Fibroblast of lung (primary cell): ENCODE results near the gene FUNDC2. TPM values are rescaled to one million over a fixed set of nuclear protein-coding genes. Genes with fewer than 3 reads are reported as not detected.

ENCODE experiments used
- DNase-seq, 2 donors: peaks; one replicate each; pipeline versions ENCODE4 v3.0.0 to v3.0.0-alpha.2; 2010; ENCODE audit warnings: low read depth in 2 of 2
- H2AFZ ChIP-seq: 2 replicates; pipeline ENCODE4 v1.5.1; 2012; ENCODE audit warnings: low read length, control low read depth, inconsistent platforms
- H3K27ac ChIP-seq: 2 replicates; pipeline ENCODE4 v1.5.1; 2011; ENCODE audit warnings: low read length, control low read depth; ENCODE audit not compliant: insufficient read depth
- H3K27me3 ChIP-seq: 2 replicates; pipeline ENCODE4 v1.5.1; 2011; ENCODE audit warnings: mild to moderate bottlenecking, low read length; ENCODE audit not compliant: control insufficient read depth, insufficient read depth
- H3K36me3 ChIP-seq: 2 replicates; pipeline ENCODE4 v1.5.1; 2011; ENCODE audit warnings: low read length; ENCODE audit not compliant: control insufficient read depth, insufficient read depth
- H3K4me1 ChIP-seq: 2 replicates; pipeline ENCODE4 v1.5.1; 2011; ENCODE audit warnings: low read length; ENCODE audit not compliant: control insufficient read depth, insufficient read depth; ENCODE audit errors: extremely low read depth
- H3K4me2 ChIP-seq: 2 replicates; pipeline ENCODE4 v1.5.1; 2011; ENCODE audit warnings: low read length, control low read depth; ENCODE audit not compliant: insufficient read depth; ENCODE audit errors: extremely low read depth
- H3K4me3 ChIP-seq, 4 experiments: fragments of 200-600 bp in 1 of 4; sonication (generic) in 1 of 4; replicated peaks in 1 of 4; 2 replicates each; pipeline ENCODE4 v1.5.1; 2011 to 2016; ENCODE audit warnings: low read length in 4 of 4, low read depth in 3 of 4, mild to moderate bottlenecking in 3 of 4, control low read depth in 2 of 4, inconsistent platforms in 1 of 4, mixed read lengths in 1 of 4; ENCODE audit not compliant: insufficient read depth in 1 of 4; ENCODE audit errors: control extremely low read depth in 1 of 4
- H3K79me2 ChIP-seq: 2 replicates; pipeline ENCODE4 v1.5.1; 2012; ENCODE audit warnings: mild to moderate bottlenecking, low read length, inconsistent platforms; ENCODE audit not compliant: control insufficient read depth, insufficient read depth
- H3K9ac ChIP-seq: 2 replicates; pipeline ENCODE4 v1.5.1; 2011; ENCODE audit warnings: mild to moderate bottlenecking, low read length, control low read depth; ENCODE audit not compliant: insufficient read depth
- H3K9me3 ChIP-seq: 2 replicates; pipeline ENCODE4 v1.5.1; 2012; ENCODE audit warnings: low read depth, low read length; ENCODE audit not compliant: control insufficient read depth, insufficient read depth
- H4K20me1 ChIP-seq: 2 replicates; pipeline ENCODE4 v1.5.1; 2011; ENCODE audit warnings: low read length; ENCODE audit not compliant: control insufficient read depth, insufficient read depth; ENCODE audit errors: extremely low read depth
- CTCF ChIP-seq, 2 donors: IDR thresholded peaks in 1 of 2; conservative IDR thresholded peaks in 1 of 2; 1 replicate in 1 of 2; 2 replicates in 1 of 2; pipeline ENCODE4 v1.5.1; 2011 to 2012; ENCODE audit warnings: low read length in 2 of 2, control low read depth in 1 of 2, inconsistent platforms in 1 of 2, low read depth in 1 of 2, mild to moderate bottlenecking in 1 of 2
- EZH2 ChIP-seq: IDR thresholded peaks from 2 replicates; pipeline ENCODE4 v1.5.1; 2012; ENCODE audit warnings: low read length, control low read depth, mild to moderate bottlenecking; ENCODE audit errors: missing control alignments
- polyA plus RNA-seq, 2 donors: library from polyadenylated mRNA; depleted of rRNA in 1 of 2; stranded (reverse) in 1 of 2; unstranded in 1 of 2; fragments of >200 nt; gene quantifications; 2 replicates each; pipeline ENCODE4 v1.2.1, GENCODE V29; 2011 to 2012; ENCODE audit warnings: missing spikeins in 1 of 2
- total RNA-seq: library from RNA; depleted of rRNA; stranded (reverse); fragments of >200 nt; gene quantifications from 2 replicates; pipeline ENCODE4 v1.2.1, GENCODE V29; 2014

FUNDC2 gene
- total and polyA plus RNA-seq, 2 donors (not counting 1 experiment from before 2014, with no cell fraction given), result 18.3 to 97.1 TPM

GRCh38 chrX:155105919-155106318, 79.3 kb downstream of the FUNDC2 start:
- Histone ChIP-seq H3K79me2 (no peaks in the 10 kb centered on the region), H3K36me3 (no peaks in the 10 kb centered on the region), H3K9ac (no peak overlapping the region), H3K4me2 (no peak overlapping the region), H2AFZ (no peak overlapping the region), H3K27me3 (no peaks in the 10 kb centered on the region), H3K4me1 (no peaks in the 10 kb centered on the region), H3K9me3 (no peaks in the 10 kb centered on the region), H4K20me1 (no peaks in the 10 kb centered on the region), H3K27ac (no peak overlapping the region), H3K4me3 (no peak overlapping the region)
- DNase-seq, result no peak
- TF ChIP-seq EZH2 (no peak), CTCF (conservative IDR thresholded peaks at IDR 0.05 in 1 of 2, IDR thresholded peaks at IDR 0.05 in 1 of 2; ENCODE audit: low read depth in 1 of 2, low read length in 2 of 2) (no peak)

- H3K27me3 ChIP-seq, result no peaks in the 10 kb centered on the region
- DNase-seq, result no peak
- no peaks in the 10 kb centered on the region for H3K79me2 ChIP-seq
- no peak overlapping the region for H3K9ac ChIP-seq
- no peak overlapping the region for H3K4me3 ChIP-seq
- H4K20me1 ChIP-seq, result no peaks in the 10 kb centered on the region
- no peak overlapping the region for H2AFZ ChIP-seq
- H3K4me2 ChIP-seq, result no peak overlapping the region
- no peaks in the 10 kb centered on the region for H3K4me1 ChIP-seq
- H3K36me3 ChIP-seq, result no peaks in the 10 kb centered on the region
- no peak for TF ChIP-seq CTCF (conservative IDR thresholded peaks at IDR 0.05 in 1 of 2, IDR thresholded peaks at IDR 0.05 in 1 of 2; ENCODE audit: low read depth in 1 of 2, low read length in 2 of 2)
- no peak for TF ChIP-seq EZH2
- H3K9me3 ChIP-seq, result no peaks in the 10 kb centered on the region
- no peak overlapping the region for H3K27ac ChIP-seq
These were observed 81.8 kb downstream of the FUNDC2 start for GRCh38 chrX:155108427-155108826.

Other genes with a start within 250 kb of the FUNDC2 start
- 19.0 and 38.5 TPM in 2 replicates for gene MPP1, start 221.4 kb upstream of the FUNDC2 start, total RNA-seq
- 27.0 and 51.9 TPM in 2 replicates for gene MPP1, start 221.4 kb upstream of the FUNDC2 start, polyA plus RNA-seq
- gene SMIM9, start 192.2 kb upstream of the FUNDC2 start, total RNA-seq, result not detected in 2 replicates
- not detected in 2 replicates for gene SMIM9, start 192.2 kb upstream of the FUNDC2 start, polyA plus RNA-seq
- 2.3 and 4.8 TPM in 2 replicates for gene F8A1, start 140.5 kb upstream of the FUNDC2 start, total RNA-seq
- 3.0 and 5.4 TPM in 2 replicates for gene F8A1, start 140.5 kb upstream of the FUNDC2 start, polyA plus RNA-seq
- gene F8, start 4.1 kb upstream of the FUNDC2 start, total RNA-seq, result 5.4 and 7.9 TPM in 2 replicates
- 3.2 and 4.5 TPM in 2 replicates for gene F8, start 4.1 kb upstream of the FUNDC2 start, polyA plus RNA-seq
- 9.6 and 10.3 TPM in 2 replicates for gene CMC4, start 44.3 kb downstream of the FUNDC2 start, total RNA-seq
- 8.1 and 8.4 TPM in 2 replicates for gene CMC4, start 44.3 kb downstream of the FUNDC2 start, polyA plus RNA-seq
- 14.6 and 16.0 TPM in 2 replicates for gene MTCP1, start 44.3 kb downstream of the FUNDC2 start, total RNA-seq
- 9.3 and 10.6 TPM in 2 replicates for gene MTCP1, start 44.3 kb downstream of the FUNDC2 start, polyA plus RNA-seq
- 9.5 and 12.1 TPM in 2 replicates for gene BRCC3, start 44.7 kb downstream of the FUNDC2 start, total RNA-seq
- 22.0 and 29.8 TPM in 2 replicates for gene BRCC3, start 44.7 kb downstream of the FUNDC2 start, polyA plus RNA-seq
- 43.9 and 60.9 TPM in 2 replicates for gene VBP1, start 189.6 kb downstream of the FUNDC2 start, total RNA-seq
- gene VBP1, start 189.6 kb downstream of the FUNDC2 start, polyA plus RNA-seq, result 63.9 and 67.8 TPM in 2 replicates
- gene RAB39B, start 237.6 kb downstream of the FUNDC2 start, total RNA-seq, result 1.3 and 3.0 TPM in 2 replicates
- gene RAB39B, start 237.6 kb downstream of the FUNDC2 start, polyA plus RNA-seq, result 0.12 and 0.79 TPM in 2 replicates